K562 (cell line): ENCODE data around the gene PKHD1. TPM values are rescaled to one million over a fixed set of nuclear protein-coding genes. Genes with fewer than 3 reads are reported as not detected.

Experiments used
- ATAC-seq: fragments of 200-7000 bp; cut with Tn5 transposase; 3 replicates; pipeline ENCODE4 v1.9.1; 2020; ENCODE audit warnings: moderate library complexity
- BruUV-seq: library from RNA; stranded (reverse); fragments of 400-500 nt; replicated peaks from 2 replicates; lab custom pipeline; 2021; lab: Mats Ljungman, UMichigan
- CTCF ChIA-PET: fragments of 300-600 bp; formaldehyde crosslinking; extraction: SDS; loops from one replicate; lab custom pipeline; 2021; ENCODE audit warnings: low intra/inter-chr PET ratio; lab: Yijun Ruan, JAX
- POLR2A ChIA-PET: fragments of 300-600, 350-650 bp; sonication (Branson Sonifier 250); formaldehyde crosslinking; extraction: SDS; loops from one replicate; lab custom pipeline; 2021; ENCODE audit warnings: antibody characterized with exemption, inconsistent platforms; lab: Yijun Ruan, JAX
- DNase-seq, 4 experiments: peaks; one replicate each; pipeline versions ENCODE4 v3.0.0 to v3.0.0-alpha.2; 2011 to 2018; ENCODE audit warnings: low spot score in 3 of 4, mixed read lengths in 3 of 4; ENCODE audit errors: extremely low read depth in 1 of 4
- FAIRE-seq: peaks from 2 replicates; lab custom pipeline; 2011; peaks lifted over from hg19 to GRCh38; lab: Jason Lieb, UNC
- H2AFZ ChIP-seq: 2 replicates; pipeline ENCODE4 v1.6.0; 2011; ENCODE audit warnings: low read depth, low read length, control low read depth, inconsistent platforms
- H3K27ac ChIP-seq: fragments of 200-600 bp; 3 replicates; pipeline ENCODE4 v1.8.0; 2011; ENCODE audit warnings: low read depth, mild to moderate bottlenecking, control low read depth, inconsistent platforms, low read length, moderate library complexity, mixed read lengths; ENCODE audit errors: extremely low read depth
- H3K27me3 ChIP-seq, 2 experiments: fragments of 300-600 bp in 1 of 2; 2 replicates in 1 of 2; 3 replicates in 1 of 2; pipeline versions ENCODE4 v1.6.0 to v1.8.0; 2011; ENCODE audit warnings: inconsistent platforms in 2 of 2, low read length in 2 of 2, mild to moderate bottlenecking in 1 of 2, mixed read lengths in 1 of 2, moderate library complexity in 1 of 2; ENCODE audit not compliant: control insufficient read depth in 2 of 2, insufficient read depth in 2 of 2
- H3K36me3 ChIP-seq: fragments of 300-600 bp; 3 replicates; pipeline ENCODE4 v1.8.0; 2011; ENCODE audit warnings: mild to moderate bottlenecking, low read length, inconsistent platforms; ENCODE audit not compliant: control insufficient read depth, insufficient read depth
- H3K4me1 ChIP-seq, 2 experiments: fragments of 200-600 bp in 1 of 2; replicated peaks in 1 of 2; 2 replicates in 1 of 2; 3 replicates in 1 of 2; pipeline versions ENCODE4 v1.5.1 to v1.8.0; 2011; ENCODE audit warnings: inconsistent platforms in 2 of 2, low read length in 2 of 2, mild to moderate bottlenecking in 1 of 2, mixed read lengths in 1 of 2, moderate library complexity in 1 of 2; ENCODE audit not compliant: control insufficient read depth in 2 of 2, insufficient read depth in 2 of 2
- H3K4me2 ChIP-seq: 2 replicates; pipeline ENCODE4 v1.6.1; 2011; ENCODE audit warnings: low read length, control low read depth, inconsistent platforms, mixed read lengths; ENCODE audit not compliant: insufficient read depth
- H3K4me3 ChIP-seq: fragments of 200-600 bp; sonication (generic), shearing (Covaris generic); 2 replicates; pipeline ENCODE4 v1.5.1; 2016; ENCODE audit warnings: control low read depth, inconsistent platforms
- H3K79me2 ChIP-seq: fragments of 200-600 bp; 3 replicates; pipeline ENCODE4 v1.8.0; 2011; ENCODE audit warnings: low read length, inconsistent platforms; ENCODE audit not compliant: control insufficient read depth, insufficient read depth
- H3K9ac ChIP-seq, 2 experiments: 2 replicates each; pipeline versions ENCODE4 v1.6.0 to v1.6.1; 2011; ENCODE audit warnings: low read depth in 2 of 2, low read length in 2 of 2, control low read depth in 1 of 2, inconsistent platforms in 1 of 2, mild to moderate bottlenecking in 1 of 2, mixed read lengths in 1 of 2; ENCODE audit not compliant: insufficient read depth in 1 of 2
- H3K9me1 ChIP-seq: one replicate; pipeline ENCODE4 v1.6.0; 2011; ENCODE audit warnings: inconsistent platforms, mild to moderate bottlenecking, low read length, moderate library complexity; ENCODE audit not compliant: control insufficient read depth, insufficient read depth
- H3K9me3 ChIP-seq: replicated peaks from 2 replicates; pipeline ENCODE4 v1.5.1; 2011; ENCODE audit warnings: low read depth, low read length, inconsistent platforms; ENCODE audit not compliant: control insufficient read depth, insufficient read depth
- H4K20me1 ChIP-seq: replicated peaks from 2 replicates; pipeline ENCODE4 v1.6.1; 2011; ENCODE audit warnings: low read length, inconsistent platforms, mixed read lengths; ENCODE audit not compliant: control insufficient read depth, insufficient read depth
- ATF1 ChIP-seq, 2 experiments: fragments of 450-650 bp in 1 of 2; IDR thresholded peaks; 2 replicates each; pipeline ENCODE4 v1.6.1; 2016; ENCODE audit warnings: missing compliant biosample characterization in 1 of 2, missing genetic modification characterization in 1 of 2
- E2F3 ChIP-seq: fragments of 250-450 bp; sonication (Bioruptor Pico); IDR thresholded peaks from 2 replicates; pipeline ENCODE4 v1.4.0; 2020; ENCODE audit warnings: mild to moderate bottlenecking
- EP400 ChIP-seq: fragments of 450-650 bp; IDR thresholded peaks from 2 replicates; pipeline ENCODE4 v1.6.1; 2017; ENCODE audit warnings: antibody characterized with exemption, mild to moderate bottlenecking, moderate library complexity
- FOXJ3 ChIP-seq: sonication (generic); formaldehyde crosslinking; IDR thresholded peaks from 2 replicates; pipeline ENCODE4 v1.4.0; 2020; ENCODE audit warnings: mild to moderate bottlenecking, missing genetic modification reagents
- KAT2B ChIP-seq: IDR thresholded peaks from one replicate; pipeline ENCODE4 v1.6.1; 2012; ENCODE audit warnings: low read depth, mild to moderate bottlenecking, control low read depth, inconsistent platforms, low read length, moderate library complexity
- MYBL2 ChIP-seq, 2 experiments: fragments of 450-650 bp in 1 of 2; sonication (generic) in 1 of 2; formaldehyde crosslinking in 1 of 2; IDR thresholded peaks; 2 replicates each; pipeline versions ENCODE4 v1.6.1 to v1.8.1; 2017 to 2022; ENCODE audit warnings: borderline replicate concordance in 1 of 2, inconsistent platforms in 1 of 2, low read depth in 1 of 2, mild to moderate bottlenecking in 1 of 2, missing genetic modification reagents in 1 of 2, moderate library complexity in 1 of 2
- NBN ChIP-seq: fragments of 450-650 bp; IDR thresholded peaks from 2 replicates; pipeline ENCODE4 v1.6.1; 2016; ENCODE audit warnings: low read depth, mild to moderate bottlenecking
- SOX6 ChIP-seq: fragments of 450-650 bp; IDR thresholded peaks from 2 replicates; pipeline ENCODE4 v1.6.1; 2014; ENCODE audit warnings: mild to moderate bottlenecking
- TCFL5 ChIP-seq: fragments of 250-450 bp; sonication (Bioruptor Pico); conservative IDR thresholded peaks from 2 replicates; pipeline ENCODE4 v1.6.1; 2021; ENCODE audit warnings: mild to moderate bottlenecking, moderate library complexity, matching md5 sums
- ZNF239 ChIP-seq: fragments of 250-450 bp; sonication (Bioruptor Pico); IDR thresholded peaks from 2 replicates; pipeline ENCODE4 v1.4.0; 2020; ENCODE audit warnings: mild to moderate bottlenecking
- ZNF785 ChIP-seq: fragments of 250-450 bp; sonication (Bioruptor Pico); IDR thresholded peaks from 2 replicates; pipeline ENCODE4 v1.4.0; 2020; ENCODE audit warnings: mild to moderate bottlenecking
- WGBS: fragments of 100-300 bp; shearing (Covaris generic); methylation state at CpG from one replicate; pipeline ENCODE4 v1.1.6; 2016; ENCODE audit warnings: low coverage, mixed read lengths; ENCODE audit not compliant: insufficient coverage; ENCODE audit errors: missing lambda C conversion rate; 5-methylcytosine and 5-hydroxymethylcytosine counted together
- in situ Hi-C: fragments of 300-500 bp; cut with MboI; formaldehyde crosslinking; loops from 4 replicates; pipeline ENCODE4 v1.15.0; 2018; ENCODE audit warnings: inconsistent platforms, mixed read lengths
- intact Hi-C: fragments of 100-400 bp; cut with micrococcal nuclease; formaldehyde crosslinking; loops from 2 replicates; pipeline ENCODE4 v1.14.2; 2022
- polyA plus RNA-seq, 8 experiments: library from polyadenylated mRNA; depleted of rRNA in 4 of 8; stranded (reverse) in 5 of 8; unstranded in 3 of 8; fragments of >200 nt; fragmentation: Nextera tagmentation in 2 of 8; fragmentation: Illumina TruSeq in 1 of 8; extraction: Ambion mirVana in 2 of 8; extraction: Trizol in 1 of 8; gene quantifications; 2 replicates each; pipeline versions ENCODE4 v1.2.1 to v1.2.3, GENCODE V29; 2011 to 2014; ENCODE audit warnings: inconsistent platforms in 1 of 8, missing spikeins in 1 of 8
- total RNA-seq, 7 experiments: library from RNA; depleted of rRNA in 6 of 7; stranded (reverse); fragments of >200 nt in 6 of 7; fragmentation: Illumina TruSeq in 2 of 7; extraction: Trizol in 2 of 7; gene quantifications; 2 replicates each; pipeline versions ENCODE4 v1.2.1 to v1.2.3, GENCODE V29; 2011 to 2021; ENCODE audit warnings: low replicate concordance in 1 of 7
- TF ChIP-seq, protein P1 (sequence below): fragments of 450-650 bp; IDR thresholded peaks from 2 replicates; pipeline ENCODE4 v1.6.1; 2017; ENCODE audit warnings: antibody characterized with exemption
- TF ChIP-seq, protein P2 (sequence below), 2 experiments: fragments of 450-650 bp; IDR thresholded peaks; 2 replicates each; pipeline ENCODE4 v1.6.1; 2016
- TF ChIP-seq, protein P3 (sequence below), 2 experiments: fragments of 450-650 bp; IDR thresholded peaks; 2 replicates each; pipeline ENCODE4 v1.6.1; 2018; ENCODE audit warnings: mild to moderate bottlenecking in 2 of 2, low read depth in 1 of 2; ENCODE audit not compliant: partially characterized antibody in 2 of 2

Gene PKHD1
- total and polyA plus RNA-seq, 9 of the 15 experiments (the other 6 are each of a cell fraction or from before 2014, with no cell fraction given): 0.01 to 0.04 (median 0.01) TPM; not detected in 6

DNA sequence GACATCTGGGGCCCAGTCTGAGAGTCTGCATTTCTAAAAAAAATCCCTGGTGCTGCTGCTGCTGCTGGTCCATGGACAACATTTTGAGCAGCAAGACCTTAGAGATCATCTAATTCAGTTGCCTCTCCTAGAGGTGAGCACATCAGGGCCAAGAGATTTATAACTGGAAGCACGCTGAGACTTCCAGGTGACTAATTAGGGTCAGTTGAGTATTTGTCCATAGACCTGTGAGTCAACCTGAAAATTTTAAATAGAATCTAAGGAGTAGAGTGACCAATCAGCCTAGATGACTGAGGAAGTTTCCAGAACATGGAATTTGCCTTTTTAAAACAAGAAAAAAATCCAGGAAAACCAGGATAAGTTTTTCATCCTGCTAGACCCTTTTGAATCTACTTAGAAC, 221.4 kb downstream of the PKHD1 start (continued):
- TF ChIP-seq, protein P1, sequence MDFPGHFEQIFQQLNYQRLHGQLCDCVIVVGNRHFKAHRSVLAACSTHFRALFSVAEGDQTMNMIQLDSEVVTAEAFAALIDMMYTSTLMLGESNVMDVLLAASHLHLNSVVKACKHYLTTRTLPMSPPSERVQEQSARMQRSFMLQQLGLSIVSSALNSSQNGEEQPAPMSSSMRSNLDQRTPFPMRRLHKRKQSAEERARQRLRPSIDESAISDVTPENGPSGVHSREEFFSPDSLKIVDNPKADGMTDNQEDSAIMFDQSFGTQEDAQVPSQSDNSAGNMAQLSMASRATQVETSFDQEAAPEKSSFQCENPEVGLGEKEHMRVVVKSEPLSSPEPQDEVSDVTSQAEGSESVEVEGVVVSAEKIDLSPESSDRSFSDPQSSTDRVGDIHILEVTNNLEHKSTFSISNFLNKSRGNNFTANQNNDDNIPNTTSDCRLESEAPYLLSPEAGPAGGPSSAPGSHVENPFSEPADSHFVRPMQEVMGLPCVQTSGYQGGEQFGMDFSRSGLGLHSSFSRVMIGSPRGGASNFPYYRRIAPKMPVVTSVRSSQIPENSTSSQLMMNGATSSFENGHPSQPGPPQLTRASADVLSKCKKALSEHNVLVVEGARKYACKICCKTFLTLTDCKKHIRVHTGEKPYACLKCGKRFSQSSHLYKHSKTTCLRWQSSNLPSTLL: no peak

DNA sequence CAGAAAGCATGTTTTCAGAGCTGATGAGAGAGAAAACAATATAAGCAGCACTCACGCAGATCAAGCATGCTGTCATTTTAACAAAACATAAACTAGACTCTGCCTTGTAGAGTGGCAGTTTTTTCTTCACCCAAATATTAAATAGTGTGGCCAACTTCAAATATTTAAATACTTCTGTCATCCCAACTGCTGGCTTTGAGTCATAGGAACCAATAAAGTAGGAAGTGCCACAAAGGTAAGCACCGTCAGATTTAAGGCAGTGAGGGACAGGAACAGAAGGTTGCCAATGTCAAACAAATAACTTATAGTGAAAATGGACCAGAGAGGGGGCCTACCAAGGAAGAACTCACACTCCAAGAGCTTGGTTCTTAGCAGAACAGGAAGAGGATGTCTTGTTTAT, 222.2 kb downstream of the PKHD1 start:
- ATAC-seq: no peak
- Histone ChIP-seq H2AFZ (no peak overlapping the region), H3K79me2 (no peaks in the 10 kb centered on the region), H3K4me3 (no peak overlapping the region), H3K27me3 (no peaks in the 10 kb centered on the region; a peak in 1 of 5 replicates), H3K9me3 (no peaks in the 10 kb centered on the region), H3K4me2 (no peak overlapping the region), H3K9me1 (no peaks in the 10 kb centered on the region), H3K4me1 (no peaks in the 10 kb centered on the region), H4K20me1 (no peaks in the 10 kb centered on the region), H3K36me3 (no peaks in the 10 kb centered on the region), H3K27ac (no peak overlapping the region), H3K9ac (no peak overlapping the region)
- POLR2A ChIA-PET: no interaction called here
- intact Hi-C loops (no loop called here), in situ Hi-C loops (no loop called here)
- 0% methylated on average over 2 of the region's 2 CpGs for WGBS
- no peak for FAIRE-seq
- no TSS peak for BruUV-seq
- CTCF ChIA-PET: no interaction called here
- DNase-seq: no peak
- TF ChIP-seq ZNF785 (no peak), MYBL2 (IDR thresholded peaks at IDR 0.05; ENCODE audit: low read depth) (no peak), MYBL2 (CRISPR knock-in tag; IDR thresholded peaks at IDR 0.05; ENCODE audit: borderline replicate concordance) (no peak), FOXJ3 (CRISPR knock-in tag) (no peak), KAT2B (no peak), NBN (no peak), ATF1 (CRISPR knock-in tag; IDR thresholded peaks at IDR 0.05) (no peak), ATF1 (tag; IDR thresholded peaks at IDR 0.05) (no peak), E2F3 (CRISPR knock-in tag) (no peak), SOX6 (no peak), ZNF239 (CRISPR knock-in tag) (no peak), TCFL5 (CRISPR knock-in tag) (no peak), EP400 (no peak)
- TF ChIP-seq, protein P2, sequence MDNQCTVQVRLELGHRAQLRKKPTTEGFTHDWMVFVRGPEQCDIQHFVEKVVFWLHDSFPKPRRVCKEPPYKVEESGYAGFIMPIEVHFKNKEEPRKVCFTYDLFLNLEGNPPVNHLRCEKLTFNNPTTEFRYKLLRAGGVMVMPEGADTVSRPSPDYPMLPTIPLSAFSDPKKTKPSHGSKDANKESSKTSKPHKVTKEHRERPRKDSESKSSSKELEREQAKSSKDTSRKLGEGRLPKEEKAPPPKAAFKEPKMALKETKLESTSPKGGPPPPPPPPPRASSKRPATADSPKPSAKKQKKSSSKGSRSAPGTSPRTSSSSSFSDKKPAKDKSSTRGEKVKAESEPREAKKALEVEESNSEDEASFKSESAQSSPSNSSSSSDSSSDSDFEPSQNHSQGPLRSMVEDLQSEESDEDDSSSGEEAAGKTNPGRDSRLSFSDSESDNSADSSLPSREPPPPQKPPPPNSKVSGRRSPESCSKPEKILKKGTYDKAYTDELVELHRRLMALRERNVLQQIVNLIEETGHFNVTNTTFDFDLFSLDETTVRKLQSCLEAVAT (IDR thresholded peaks at IDR 0.05): no peak
- TF ChIP-seq, protein P3, sequence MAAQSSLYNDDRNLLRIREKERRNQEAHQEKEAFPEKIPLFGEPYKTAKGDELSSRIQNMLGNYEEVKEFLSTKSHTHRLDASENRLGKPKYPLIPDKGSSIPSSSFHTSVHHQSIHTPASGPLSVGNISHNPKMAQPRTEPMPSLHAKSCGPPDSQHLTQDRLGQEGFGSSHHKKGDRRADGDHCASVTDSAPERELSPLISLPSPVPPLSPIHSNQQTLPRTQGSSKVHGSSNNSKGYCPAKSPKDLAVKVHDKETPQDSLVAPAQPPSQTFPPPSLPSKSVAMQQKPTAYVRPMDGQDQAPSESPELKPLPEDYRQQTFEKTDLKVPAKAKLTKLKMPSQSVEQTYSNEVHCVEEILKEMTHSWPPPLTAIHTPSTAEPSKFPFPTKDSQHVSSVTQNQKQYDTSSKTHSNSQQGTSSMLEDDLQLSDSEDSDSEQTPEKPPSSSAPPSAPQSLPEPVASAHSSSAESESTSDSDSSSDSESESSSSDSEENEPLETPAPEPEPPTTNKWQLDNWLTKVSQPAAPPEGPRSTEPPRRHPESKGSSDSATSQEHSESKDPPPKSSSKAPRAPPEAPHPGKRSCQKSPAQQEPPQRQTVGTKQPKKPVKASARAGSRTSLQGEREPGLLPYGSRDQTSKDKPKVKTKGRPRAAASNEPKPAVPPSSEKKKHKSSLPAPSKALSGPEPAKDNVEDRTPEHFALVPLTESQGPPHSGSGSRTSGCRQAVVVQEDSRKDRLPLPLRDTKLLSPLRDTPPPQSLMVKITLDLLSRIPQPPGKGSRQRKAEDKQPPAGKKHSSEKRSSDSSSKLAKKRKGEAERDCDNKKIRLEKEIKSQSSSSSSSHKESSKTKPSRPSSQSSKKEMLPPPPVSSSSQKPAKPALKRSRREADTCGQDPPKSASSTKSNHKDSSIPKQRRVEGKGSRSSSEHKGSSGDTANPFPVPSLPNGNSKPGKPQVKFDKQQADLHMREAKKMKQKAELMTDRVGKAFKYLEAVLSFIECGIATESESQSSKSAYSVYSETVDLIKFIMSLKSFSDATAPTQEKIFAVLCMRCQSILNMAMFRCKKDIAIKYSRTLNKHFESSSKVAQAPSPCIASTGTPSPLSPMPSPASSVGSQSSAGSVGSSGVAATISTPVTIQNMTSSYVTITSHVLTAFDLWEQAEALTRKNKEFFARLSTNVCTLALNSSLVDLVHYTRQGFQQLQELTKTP (IDR thresholded peaks at IDR 0.05; ENCODE audit: low read depth in 1 of 2, partially characterized antibody in 2 of 2): no peak
